GM23248 (cell line): Measurements from ENCODE around the gene CD70.

Experiments
- EZH2 ChIP-seq: fragments of 200-600 bp; sonication (generic); IDR thresholded peaks from 2 replicates; pipeline ENCODE4 v1.6.1; 2018; ENCODE audit warnings: antibody characterized with exemption, mild to moderate bottlenecking; ENCODE audit not compliant: insufficient read depth, poor library complexity, severe bottlenecking
- EZH2phosphoT487 ChIP-seq: fragments of 200-600 bp; sonication (generic); IDR thresholded peaks from 2 replicates; pipeline ENCODE4 v1.6.1; 2018; ENCODE audit warnings: antibody characterized with exemption, moderate library complexity, mild to moderate bottlenecking, low read depth; ENCODE audit not compliant: insufficient read depth

- TF ChIP-seq EZH2phosphoT487: no peak
- TF ChIP-seq EZH2: no peak
These were observed 14.0 kb upstream of the CD70 start for GRCh38 chr19:6604906-6605305.
